Posterior cingulate gyrus (tissue), 11 donors: ENCODE measurements around the gene DLG2.
"Not testable (repeated sequence)": the region's sequence is repeated elsewhere in the genome, so short reads cannot be mapped to it uniquely, and the experiment has no call there.

Source experiments
- DNase-seq, 10 donors: peaks; one replicate each; pipeline versions ENCODE4 v3.0.0 to v3.0.0-alpha.2; 2020 to 2021; ENCODE audit warnings: mixed read lengths in 3 of 10
- intact Hi-C: fragments of 100-400 bp; cut with DNase I; formaldehyde crosslinking; loops from one replicate; pipeline ENCODE4 v1.15.1; 2023

The DLG2 gene

GRCh38 chr11:83629775-83630174 lies 1997.4 kb downstream of the DLG2 start:
- DNase-seq: no peak
- intact Hi-C loops: no loop called here

GRCh38 chr11:83628622-83629355 lies 1998.4 kb downstream of the DLG2 start:
- intact Hi-C loops: no loop called here
- DNase-seq: no peak

GRCh38 chr11:83625336-83625735 lies 2001.8 kb downstream of the DLG2 start:
- intact Hi-C loops: no loop called here
- DNase-seq: no peak

- intact Hi-C loops: no loop called here
- no peak for DNase-seq
Observed at GRCh38 chr11:83617671-83618070, 2009.5 kb downstream of the DLG2 start.

- no peak for DNase-seq
- intact Hi-C loops: no loop called here
Observed at GRCh38 chr11:83613767-83614121, 2013.4 kb downstream of the DLG2 start.

- no peak for DNase-seq
- intact Hi-C loops: no loop called here
Observed at GRCh38 chr11:83612891-83613766, 2014.0 kb downstream of the DLG2 start.

- intact Hi-C loops: no loop called here
- no peak for DNase-seq
Observed at GRCh38 chr11:83611600-83611999, 2015.5 kb downstream of the DLG2 start.

- intact Hi-C loops: no loop called here
- DNase-seq: no peak
Observed at GRCh38 chr11:83611031-83611430, 2016.1 kb downstream of the DLG2 start.

- DNase-seq: no peak
- intact Hi-C loops: no loop called here
Observed at GRCh38 chr11:83609191-83609590, 2018.0 kb downstream of the DLG2 start.

- no peak for DNase-seq
- intact Hi-C loops: no loop called here
Observed at GRCh38 chr11:83608571-83608970, 2018.6 kb downstream of the DLG2 start.

GRCh38 chr11:83601914-83602527 lies 2025.1 kb downstream of the DLG2 start:
- DNase-seq: no peak
- intact Hi-C loops: no loop called here

GRCh38 chr11:83601201-83601913 lies 2025.8 kb downstream of the DLG2 start:
- DNase-seq: peak in 2 of 10 donors; percentile 53 to 77
- intact Hi-C loops: no loop called here

- DNase-seq: no peak
- intact Hi-C loops: no loop called here
Observed at GRCh38 chr11:83600661-83601060, 2026.5 kb downstream of the DLG2 start.

- intact Hi-C loops: no loop called here
- DNase-seq: no peak
Observed at GRCh38 chr11:83599066-83599465, 2028.1 kb downstream of the DLG2 start.

- DNase-seq, intact Hi-C loops: not testable (repeated sequence)
Observed at GRCh38 chr11:83587797-83588196, 2039.3 kb downstream of the DLG2 start.

- intact Hi-C loops: no loop called here
- DNase-seq: no peak
Observed at GRCh38 chr11:83583757-83584366, 2043.3 kb downstream of the DLG2 start.

GRCh38 chr11:83574519-83574918 lies 2052.6 kb downstream of the DLG2 start:
- no peak for DNase-seq
- intact Hi-C loops: no loop called here

GRCh38 chr11:83572581-83573496 lies 2054.3 kb downstream of the DLG2 start:
- DNase-seq: peak in 1 of 10 donors; percentile 59
- intact Hi-C loops: no loop called here

- intact Hi-C loops: no loop called here
- DNase-seq: no peak
Observed at GRCh38 chr11:83571302-83571701, 2055.8 kb downstream of the DLG2 start.
